ENCODE results near the gene TRNAU1AP. TPM values are rescaled to one million over a fixed set of nuclear protein-coding genes. Genes with fewer than 3 reads are reported as not detected.

TRNAU1AP gene
- 18.5 and 19.7 TPM in 2 replicates for total RNA-seq

DNA sequence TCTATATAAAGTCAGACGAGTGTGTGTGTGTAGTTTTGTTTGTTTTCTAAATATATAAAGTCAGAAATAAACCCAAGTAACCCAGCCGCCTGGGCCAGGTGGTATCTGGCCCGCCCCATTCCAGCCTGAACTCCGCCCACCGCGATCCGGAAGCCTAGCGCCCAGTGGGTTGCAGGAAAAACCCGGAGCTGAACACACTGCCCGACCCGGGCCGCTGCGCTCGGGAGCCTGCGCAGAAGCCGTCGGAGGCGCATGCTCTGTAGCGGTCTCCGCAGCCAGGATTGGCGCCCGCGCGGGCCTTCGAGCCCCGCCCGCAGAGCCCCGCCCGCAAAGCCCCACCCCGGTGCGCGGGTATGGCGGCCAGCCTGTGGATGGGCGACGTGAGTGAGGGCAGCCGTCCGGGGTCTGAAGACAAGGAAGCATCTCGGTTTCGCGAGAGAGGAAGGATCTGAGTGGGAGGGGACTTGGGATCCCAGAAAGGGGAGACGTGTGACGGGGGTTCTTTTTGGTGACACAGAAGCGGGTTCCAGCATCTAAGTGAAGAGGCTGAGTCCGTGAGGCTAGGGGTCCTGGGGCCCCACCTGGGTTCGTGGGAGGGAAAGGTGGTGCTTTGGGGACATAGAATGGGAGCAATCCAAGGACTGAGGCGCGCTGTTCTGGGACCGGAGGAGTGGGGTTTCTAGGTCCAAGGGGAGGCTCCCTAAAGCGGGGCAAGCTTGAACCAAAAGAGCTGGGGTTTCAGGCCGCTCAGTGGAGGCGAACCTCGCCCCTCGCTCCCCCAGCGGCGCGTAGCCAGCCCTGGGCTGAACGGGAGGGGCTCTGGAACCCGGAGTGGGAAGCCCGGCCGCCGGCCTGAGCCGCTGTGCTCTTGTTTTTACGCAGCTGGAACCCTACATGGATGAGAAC is at the start of gene TRNAU1AP:
TSS of gene TRNAU1AP (plus strand) at position 328 of the 906 bp plus-strand sequence. CDS start at position 354, 26 bp downstream.

GRCh38 chr1:28505406-28506187 is 47.3 kb upstream of the TRNAU1AP start, which contains the start of gene RCC1:
RCC1 (plus strand) TSS chr1:28506043; CDS start chr1:28529867, 23,824 bp downstream.

DNA sequence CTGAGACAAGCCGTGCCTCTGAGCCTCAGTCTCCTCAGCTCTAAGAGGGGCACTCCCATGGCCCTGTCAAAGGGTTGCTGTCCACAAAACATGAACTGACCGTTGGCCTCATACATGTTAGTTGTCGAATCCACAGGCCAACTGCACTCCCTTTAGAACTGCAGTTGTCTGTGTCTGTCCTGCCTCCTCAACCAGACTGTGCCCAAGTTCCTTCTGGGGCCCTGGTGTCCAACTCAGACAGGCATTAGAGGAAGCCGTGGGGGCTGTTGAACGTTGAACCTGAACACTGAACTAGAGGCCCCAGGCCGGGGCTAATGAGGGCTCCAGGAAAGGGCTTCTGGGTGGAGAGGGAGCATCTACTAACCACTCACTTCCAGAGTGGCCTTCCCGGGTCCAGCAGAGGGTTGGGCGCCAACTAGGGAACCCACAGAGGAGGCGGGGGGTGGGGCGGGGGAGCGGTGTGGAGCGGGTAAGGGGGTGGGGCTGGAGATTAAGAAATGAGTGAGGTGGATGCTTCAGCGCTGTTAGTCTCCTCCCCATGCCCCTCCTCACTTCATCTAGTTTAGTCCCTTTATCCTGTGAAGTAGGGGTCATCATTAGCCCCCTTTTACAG is 38.9 kb downstream of the TRNAU1AP start, which contains the start of gene RAB42:
TSS of gene RAB42 (plus strand) at position 558 of the 613 bp plus-strand sequence. CDS start 247 bp downstream, outside the sequence.

Other genes with a start within 250 kb of the TRNAU1AP start
- gene MED18, start 224.0 kb upstream of the TRNAU1AP start, total RNA-seq = 18.8 and 19.2 TPM in 2 replicates
- gene PHACTR4, start 183.3 kb upstream of the TRNAU1AP start, total RNA-seq = 7.1 and 14.7 TPM in 2 replicates
- 70.4 and 72.7 TPM in 2 replicates for gene RCC1, start 47.0 kb upstream of the TRNAU1AP start, total RNA-seq
- 0.81 and 1.2 TPM in 2 replicates for gene RAB42, start 39.2 kb downstream of the TRNAU1AP start, total RNA-seq
- gene TAF12, start 90.0 kb downstream of the TRNAU1AP start, total RNA-seq = 30.9 and 33.4 TPM in 2 replicates
- not detected in 2 replicates for gene RNU11, start 95.5 kb downstream of the TRNAU1AP start, total RNA-seq
- 7.4 and 8.2 TPM in 2 replicates for gene GMEB1, start 115.7 kb downstream of the TRNAU1AP start, total RNA-seq
- 63.3 and 75.1 TPM in 2 replicates for gene YTHDF2, start 183.9 kb downstream of the TRNAU1AP start, total RNA-seq

Measured in endothelial cell of coronary artery (primary cell).